Right atrium auricular region (tissue), 2 donors: ENCODE results near the gene UIMC1. TPM values are rescaled to one million over a fixed set of nuclear protein-coding genes. Genes with fewer than 3 reads are reported as not detected.

Experiments
- DNase-seq: peaks from one replicate; pipeline ENCODE4 v3.0.0-alpha.2; 2019; ENCODE audit warnings: low spot score
- H3K27ac ChIP-seq, 2 donors: fragments of 200-600 bp; sonication (generic); 1 replicate in 1 of 2; 2 replicates in 1 of 2; pipeline ENCODE4 v1.5.1; 2016 to 2019
- H3K27me3 ChIP-seq, 2 donors: fragments of 200-600 bp; sonication (generic); one replicate each; pipeline versions ENCODE4 v1.5.1 to v1.6.0; 2017 to 2019
- H3K36me3 ChIP-seq: fragments of 200-600 bp; sonication (generic); one replicate; pipeline ENCODE4 v1.5.1; 2016
- H3K4me1 ChIP-seq, 2 donors: fragments of 200-600 bp; sonication (generic); one replicate each; pipeline versions ENCODE4 v1.5.1 to v1.6.0; 2017 to 2019
- H3K4me3 ChIP-seq, 2 donors: fragments of 200-600 bp; sonication (generic); 1 replicate in 1 of 2; 2 replicates in 1 of 2; pipeline ENCODE4 v1.5.1; 2017 to 2019; ENCODE audit warnings: mild to moderate bottlenecking in 1 of 2, moderate library complexity in 1 of 2
- H3K9me3 ChIP-seq, 2 donors: fragments of 200-600 bp; sonication (generic); one replicate each; pipeline ENCODE4 v1.5.1; 2019
- CTCF ChIP-seq, 2 donors: fragments of 200-600 bp; sonication (generic); IDR thresholded peaks; one replicate each; pipeline ENCODE4 v1.5.1; 2019; ENCODE audit warnings: antibody characterized with exemption in 2 of 2
- total RNA-seq, 2 donors: library from RNA; depleted of rRNA; stranded (reverse); fragments of >200 nt; gene quantifications; one replicate each; pipeline ENCODE4 v1.1.0, GENCODE V29; 2016

The UIMC1 gene
- total RNA-seq, 2 donors from 2014 or later, result 18.9 to 27.4 TPM

- Histone ChIP-seq H3K27me3 (no peaks in the 10 kb centered on the region), H3K4me3 (no peak overlapping the region), H3K4me1 (no peaks in the 10 kb centered on the region), H3K27ac (no peak overlapping the region), H3K36me3 (peaks cover 13% of the 10 kb centered on the region), H3K9me3 (no peaks in the 10 kb centered on the region)
- DNase-seq, result no peak
- TF ChIP-seq CTCF (IDR thresholded peaks at IDR 0.05), result no peak
These were observed 88.0 kb downstream of the UIMC1 start for GRCh38 chr5:176918613-176919012.

- Histone ChIP-seq H3K9me3 (no peaks in the 10 kb centered on the region), H3K27ac (no peak overlapping the region)
These were observed 90.2 kb downstream of the UIMC1 start for GRCh38 chr5:176916337-176916736.

GRCh38 chr5:176915906-176916305 lies 90.7 kb downstream of the UIMC1 start:
- DNase-seq, result no peak
- no peaks in the 10 kb centered on the region for H3K9me3 ChIP-seq
- peaks cover 13% of the 10 kb centered on the region for H3K36me3 ChIP-seq
- no peak overlapping the region for H3K4me3 ChIP-seq
- no peaks in the 10 kb centered on the region for H3K4me1 ChIP-seq
- H3K27ac ChIP-seq, result no peak overlapping the region
- no peaks in the 10 kb centered on the region for H3K27me3 ChIP-seq
- no peak for TF ChIP-seq CTCF (IDR thresholded peaks at IDR 0.05)

More at GRCh38 chr5:176916337-176916736, 90.2 kb downstream of the UIMC1 start:
- no peak for DNase-seq
- no peaks in the 10 kb centered on the region for H3K4me1 ChIP-seq
- no peak overlapping the region for H3K4me3 ChIP-seq
- peaks cover 13% of the 10 kb centered on the region for H3K36me3 ChIP-seq
- TF ChIP-seq CTCF (IDR thresholded peaks at IDR 0.05), result no peak
- no peaks in the 10 kb centered on the region for H3K27me3 ChIP-seq

- DNase-seq, result no peak
- no peaks in the 10 kb centered on the region for H3K27me3 ChIP-seq
- no peak for TF ChIP-seq CTCF (IDR thresholded peaks at IDR 0.05)
- no peaks in the 10 kb centered on the region for H3K9me3 ChIP-seq
- no peak overlapping the region for H3K27ac ChIP-seq
- H3K36me3 ChIP-seq, result peaks cover 21% of the 10 kb centered on the region
- H3K4me1 ChIP-seq, result no peaks in the 10 kb centered on the region
- H3K4me3 ChIP-seq, result no peak overlapping the region
These were observed 94.5 kb downstream of the UIMC1 start for GRCh38 chr5:176912115-176912514.

- no peak for DNase-seq
- H3K4me1 ChIP-seq, result no peaks in the 10 kb centered on the region
- H3K9me3 ChIP-seq, result no peaks in the 10 kb centered on the region
- no peaks in the 10 kb centered on the region for H3K27me3 ChIP-seq
- no peak overlapping the region for H3K27ac ChIP-seq
- no peak overlapping the region for H3K4me3 ChIP-seq
- no peak for TF ChIP-seq CTCF (IDR thresholded peaks at IDR 0.05)
- H3K36me3 ChIP-seq, result peaks cover 42% of the 10 kb centered on the region
These were observed 97.8 kb downstream of the UIMC1 start for GRCh38 chr5:176908675-176909368.

- Histone ChIP-seq H3K27me3 (no peaks in the 10 kb centered on the region), H3K4me3 (no peak overlapping the region), H3K27ac (no peak overlapping the region), H3K36me3 (peaks cover 44% of the 10 kb centered on the region), H3K9me3 (no peaks in the 10 kb centered on the region), H3K4me1 (no peaks in the 10 kb centered on the region)
- no peak for DNase-seq
- TF ChIP-seq CTCF (IDR thresholded peaks at IDR 0.05), result no peak
These were observed 99.8 kb downstream of the UIMC1 start for GRCh38 chr5:176906796-176907195.
